ENCODE results near the gene IL1R2. TPM values are rescaled to one million over a fixed set of nuclear protein-coding genes. Genes with fewer than 3 reads are reported as not detected.

IL1R2 gene
- total RNA-seq, 1 experiment from 2014 or later: 0.22 TPM

DNA sequence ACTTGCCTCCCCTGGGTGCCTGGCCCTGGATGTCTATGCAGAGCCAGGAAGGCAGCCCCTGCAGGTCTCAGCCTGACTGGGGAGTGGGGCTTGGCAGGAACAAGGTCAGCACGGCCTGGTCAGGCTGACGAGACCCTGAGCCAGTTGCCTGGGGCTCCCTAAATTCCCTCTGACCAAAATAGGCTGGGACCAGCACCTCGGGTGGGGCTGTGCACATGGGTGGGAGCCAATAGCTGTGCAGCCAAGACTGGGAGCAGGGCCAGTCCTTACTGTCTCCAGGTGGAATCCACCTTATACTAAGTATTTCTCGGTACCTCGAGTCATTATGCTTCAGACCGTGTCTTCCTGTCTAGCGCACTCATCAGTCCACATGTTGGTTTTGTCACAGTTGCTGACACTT lies 11.4 kb upstream of the IL1R2 start (continued):
- TF ChIP-seq, protein P1, sequence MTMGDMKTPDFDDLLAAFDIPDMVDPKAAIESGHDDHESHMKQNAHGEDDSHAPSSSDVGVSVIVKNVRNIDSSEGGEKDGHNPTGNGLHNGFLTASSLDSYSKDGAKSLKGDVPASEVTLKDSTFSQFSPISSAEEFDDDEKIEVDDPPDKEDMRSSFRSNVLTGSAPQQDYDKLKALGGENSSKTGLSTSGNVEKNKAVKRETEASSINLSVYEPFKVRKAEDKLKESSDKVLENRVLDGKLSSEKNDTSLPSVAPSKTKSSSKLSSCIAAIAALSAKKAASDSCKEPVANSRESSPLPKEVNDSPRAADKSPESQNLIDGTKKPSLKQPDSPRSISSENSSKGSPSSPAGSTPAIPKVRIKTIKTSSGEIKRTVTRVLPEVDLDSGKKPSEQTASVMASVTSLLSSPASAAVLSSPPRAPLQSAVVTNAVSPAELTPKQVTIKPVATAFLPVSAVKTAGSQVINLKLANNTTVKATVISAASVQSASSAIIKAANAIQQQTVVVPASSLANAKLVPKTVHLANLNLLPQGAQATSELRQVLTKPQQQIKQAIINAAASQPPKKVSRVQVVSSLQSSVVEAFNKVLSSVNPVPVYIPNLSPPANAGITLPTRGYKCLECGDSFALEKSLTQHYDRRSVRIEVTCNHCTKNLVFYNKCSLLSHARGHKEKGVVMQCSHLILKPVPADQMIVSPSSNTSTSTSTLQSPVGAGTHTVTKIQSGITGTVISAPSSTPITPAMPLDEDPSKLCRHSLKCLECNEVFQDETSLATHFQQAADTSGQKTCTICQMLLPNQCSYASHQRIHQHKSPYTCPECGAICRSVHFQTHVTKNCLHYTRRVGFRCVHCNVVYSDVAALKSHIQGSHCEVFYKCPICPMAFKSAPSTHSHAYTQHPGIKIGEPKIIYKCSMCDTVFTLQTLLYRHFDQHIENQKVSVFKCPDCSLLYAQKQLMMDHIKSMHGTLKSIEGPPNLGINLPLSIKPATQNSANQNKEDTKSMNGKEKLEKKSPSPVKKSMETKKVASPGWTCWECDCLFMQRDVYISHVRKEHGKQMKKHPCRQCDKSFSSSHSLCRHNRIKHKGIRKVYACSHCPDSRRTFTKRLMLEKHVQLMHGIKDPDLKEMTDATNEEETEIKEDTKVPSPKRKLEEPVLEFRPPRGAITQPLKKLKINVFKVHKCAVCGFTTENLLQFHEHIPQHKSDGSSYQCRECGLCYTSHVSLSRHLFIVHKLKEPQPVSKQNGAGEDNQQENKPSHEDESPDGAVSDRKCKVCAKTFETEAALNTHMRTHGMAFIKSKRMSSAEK (CRISPR knock-in tag; IDR thresholded peaks at IDR 0.05; ENCODE audit: borderline replicate concordance): no peak
- TF ChIP-seq, protein P2, sequence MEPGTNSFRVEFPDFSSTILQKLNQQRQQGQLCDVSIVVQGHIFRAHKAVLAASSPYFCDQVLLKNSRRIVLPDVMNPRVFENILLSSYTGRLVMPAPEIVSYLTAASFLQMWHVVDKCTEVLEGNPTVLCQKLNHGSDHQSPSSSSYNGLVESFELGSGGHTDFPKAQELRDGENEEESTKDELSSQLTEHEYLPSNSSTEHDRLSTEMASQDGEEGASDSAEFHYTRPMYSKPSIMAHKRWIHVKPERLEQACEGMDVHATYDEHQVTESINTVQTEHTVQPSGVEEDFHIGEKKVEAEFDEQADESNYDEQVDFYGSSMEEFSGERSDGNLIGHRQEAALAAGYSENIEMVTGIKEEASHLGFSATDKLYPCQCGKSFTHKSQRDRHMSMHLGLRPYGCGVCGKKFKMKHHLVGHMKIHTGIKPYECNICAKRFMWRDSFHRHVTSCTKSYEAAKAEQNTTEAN (CRISPR knock-in tag; IDR thresholded peaks at IDR 0.05): no peak
- TF ChIP-seq, protein P3, sequence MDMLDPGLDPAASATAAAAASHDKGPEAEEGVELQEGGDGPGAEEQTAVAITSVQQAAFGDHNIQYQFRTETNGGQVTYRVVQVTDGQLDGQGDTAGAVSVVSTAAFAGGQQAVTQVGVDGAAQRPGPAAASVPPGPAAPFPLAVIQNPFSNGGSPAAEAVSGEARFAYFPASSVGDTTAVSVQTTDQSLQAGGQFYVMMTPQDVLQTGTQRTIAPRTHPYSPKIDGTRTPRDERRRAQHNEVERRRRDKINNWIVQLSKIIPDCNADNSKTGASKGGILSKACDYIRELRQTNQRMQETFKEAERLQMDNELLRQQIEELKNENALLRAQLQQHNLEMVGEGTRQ (CRISPR knock-in tag; IDR thresholded peaks at IDR 0.05): no peak
- TF ChIP-seq, protein P4, sequence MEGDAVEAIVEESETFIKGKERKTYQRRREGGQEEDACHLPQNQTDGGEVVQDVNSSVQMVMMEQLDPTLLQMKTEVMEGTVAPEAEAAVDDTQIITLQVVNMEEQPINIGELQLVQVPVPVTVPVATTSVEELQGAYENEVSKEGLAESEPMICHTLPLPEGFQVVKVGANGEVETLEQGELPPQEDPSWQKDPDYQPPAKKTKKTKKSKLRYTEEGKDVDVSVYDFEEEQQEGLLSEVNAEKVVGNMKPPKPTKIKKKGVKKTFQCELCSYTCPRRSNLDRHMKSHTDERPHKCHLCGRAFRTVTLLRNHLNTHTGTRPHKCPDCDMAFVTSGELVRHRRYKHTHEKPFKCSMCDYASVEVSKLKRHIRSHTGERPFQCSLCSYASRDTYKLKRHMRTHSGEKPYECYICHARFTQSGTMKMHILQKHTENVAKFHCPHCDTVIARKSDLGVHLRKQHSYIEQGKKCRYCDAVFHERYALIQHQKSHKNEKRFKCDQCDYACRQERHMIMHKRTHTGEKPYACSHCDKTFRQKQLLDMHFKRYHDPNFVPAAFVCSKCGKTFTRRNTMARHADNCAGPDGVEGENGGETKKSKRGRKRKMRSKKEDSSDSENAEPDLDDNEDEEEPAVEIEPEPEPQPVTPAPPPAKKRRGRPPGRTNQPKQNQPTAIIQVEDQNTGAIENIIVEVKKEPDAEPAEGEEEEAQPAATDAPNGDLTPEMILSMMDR (IDR thresholded peaks at IDR 0.05): no peak

DNA sequence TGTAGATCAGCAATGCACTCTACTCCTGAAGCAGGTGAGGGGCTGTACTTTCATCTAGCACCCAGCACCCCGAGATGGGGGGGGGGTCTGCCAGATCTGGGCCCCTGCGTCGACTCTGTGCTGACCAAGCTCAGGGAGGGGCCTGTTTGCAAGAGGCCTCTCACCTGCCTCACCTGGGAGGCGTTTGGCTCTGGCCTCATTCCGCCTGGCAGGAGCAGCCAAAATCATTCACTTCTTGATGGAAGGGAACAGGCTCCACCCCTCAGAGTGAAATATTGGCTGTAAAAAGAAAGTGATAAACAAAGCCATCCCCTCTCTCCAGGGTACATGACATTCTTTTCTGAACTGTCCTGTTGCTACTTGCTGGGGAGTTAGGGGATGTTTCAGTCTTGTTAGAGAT lies 10.7 kb upstream of the IL1R2 start:
- Mint-ChIP-seq H3K27me3 (ENCODE audit: low read depth) (no peaks in the 10 kb centered on the region), H3K9me3 (no peaks in the 10 kb centered on the region), H3K4me1 (peaks cover 10% of the 10 kb centered on the region), H3K4me3 (no peak overlapping the region), H3K27ac (no peak overlapping the region), H3K36me3 (no peaks in the 10 kb centered on the region)
- ChIA-PET CTCF (no interaction called here), POLR2A (no interaction called here)
- TF ChIP-seq FOXJ3 (CRISPR knock-in tag; IDR thresholded peaks at IDR 0.05; ENCODE audit: borderline replicate concordance) (no peak), ZNF396 (CRISPR knock-in tag; IDR thresholded peaks at IDR 0.05; ENCODE audit: borderline replicate concordance) (no peak), PRRX2 (CRISPR knock-in tag; IDR thresholded peaks at IDR 0.05) (no peak), ZNF317 (CRISPR knock-in tag; IDR thresholded peaks at IDR 0.05; ENCODE audit: borderline replicate concordance, low read depth) (no peak)
- ATAC-seq (no peak), DNase-seq (ENCODE audit: low spot score) (no peak)

DNA sequence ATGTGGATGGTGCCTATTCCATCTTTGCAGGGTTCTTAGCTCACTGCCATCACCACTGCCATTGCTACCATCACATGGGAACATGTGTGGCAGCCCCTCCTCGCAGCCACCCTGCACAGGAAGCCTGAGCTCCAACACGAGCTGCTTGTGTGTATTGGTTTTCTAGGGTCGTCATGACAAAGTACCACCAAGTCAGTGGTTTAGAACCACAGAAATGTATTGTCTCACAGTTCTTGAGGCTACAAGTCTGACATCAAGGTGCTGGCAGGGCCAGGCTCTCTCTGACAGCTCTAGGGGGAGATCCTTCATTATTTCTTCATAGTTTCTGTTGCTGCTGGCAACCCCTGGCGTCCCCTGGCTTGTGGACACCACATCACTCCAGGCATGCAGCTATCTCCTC lies 10.3 kb upstream of the IL1R2 start:
- CTCF ChIA-PET: no interaction called here
- no peak overlapping the region for H3K27ac Mint-ChIP-seq
- POLR2A ChIA-PET: no interaction called here

More for the DNA sequence above, 10.3 kb upstream of the IL1R2 start:
- no peaks in the 10 kb centered on the region for H3K36me3 Mint-ChIP-seq
- DNase-seq (ENCODE audit: low spot score) (no peak), ATAC-seq (no peak)
- TF ChIP-seq, protein P5, sequence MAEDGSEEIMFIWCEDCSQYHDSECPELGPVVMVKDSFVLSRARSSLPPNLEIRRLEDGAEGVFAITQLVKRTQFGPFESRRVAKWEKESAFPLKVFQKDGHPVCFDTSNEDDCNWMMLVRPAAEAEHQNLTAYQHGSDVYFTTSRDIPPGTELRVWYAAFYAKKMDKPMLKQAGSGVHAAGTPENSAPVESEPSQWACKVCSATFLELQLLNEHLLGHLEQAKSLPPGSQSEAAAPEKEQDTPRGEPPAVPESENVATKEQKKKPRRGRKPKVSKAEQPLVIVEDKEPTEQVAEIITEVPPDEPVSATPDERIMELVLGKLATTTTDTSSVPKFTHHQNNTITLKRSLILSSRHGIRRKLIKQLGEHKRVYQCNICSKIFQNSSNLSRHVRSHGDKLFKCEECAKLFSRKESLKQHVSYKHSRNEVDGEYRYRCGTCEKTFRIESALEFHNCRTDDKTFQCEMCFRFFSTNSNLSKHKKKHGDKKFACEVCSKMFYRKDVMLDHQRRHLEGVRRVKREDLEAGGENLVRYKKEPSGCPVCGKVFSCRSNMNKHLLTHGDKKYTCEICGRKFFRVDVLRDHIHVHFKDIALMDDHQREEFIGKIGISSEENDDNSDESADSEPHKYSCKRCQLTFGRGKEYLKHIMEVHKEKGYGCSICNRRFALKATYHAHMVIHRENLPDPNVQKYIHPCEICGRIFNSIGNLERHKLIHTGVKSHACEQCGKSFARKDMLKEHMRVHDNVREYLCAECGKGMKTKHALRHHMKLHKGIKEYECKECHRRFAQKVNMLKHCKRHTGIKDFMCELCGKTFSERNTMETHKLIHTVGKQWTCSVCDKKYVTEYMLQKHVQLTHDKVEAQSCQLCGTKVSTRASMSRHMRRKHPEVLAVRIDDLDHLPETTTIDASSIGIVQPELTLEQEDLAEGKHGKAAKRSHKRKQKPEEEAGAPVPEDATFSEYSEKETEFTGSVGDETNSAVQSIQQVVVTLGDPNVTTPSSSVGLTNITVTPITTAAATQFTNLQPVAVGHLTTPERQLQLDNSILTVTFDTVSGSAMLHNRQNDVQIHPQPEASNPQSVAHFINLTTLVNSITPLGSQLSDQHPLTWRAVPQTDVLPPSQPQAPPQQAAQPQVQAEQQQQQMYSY (CRISPR knock-in tag; IDR thresholded peaks at IDR 0.05): no peak
- TF ChIP-seq, protein P1 (CRISPR knock-in tag; IDR thresholded peaks at IDR 0.05; ENCODE audit: borderline replicate concordance): no peak
- TF ChIP-seq FOXP1 (CRISPR knock-in tag; IDR thresholded peaks at IDR 0.05; ENCODE audit: borderline replicate concordance) (no peak), ELF4 (CRISPR knock-in tag; IDR thresholded peaks at IDR 0.05; ENCODE audit: low read depth) (no peak), TCF7 (CRISPR knock-in tag; IDR thresholded peaks at IDR 0.05; ENCODE audit: low read depth) (no peak), ZNF232 (CRISPR knock-in tag; IDR thresholded peaks at IDR 0.05) (no peak), NFE2L1 (CRISPR knock-in tag; IDR thresholded peaks at IDR 0.05) (no peak)
- TF ChIP-seq, protein P6, sequence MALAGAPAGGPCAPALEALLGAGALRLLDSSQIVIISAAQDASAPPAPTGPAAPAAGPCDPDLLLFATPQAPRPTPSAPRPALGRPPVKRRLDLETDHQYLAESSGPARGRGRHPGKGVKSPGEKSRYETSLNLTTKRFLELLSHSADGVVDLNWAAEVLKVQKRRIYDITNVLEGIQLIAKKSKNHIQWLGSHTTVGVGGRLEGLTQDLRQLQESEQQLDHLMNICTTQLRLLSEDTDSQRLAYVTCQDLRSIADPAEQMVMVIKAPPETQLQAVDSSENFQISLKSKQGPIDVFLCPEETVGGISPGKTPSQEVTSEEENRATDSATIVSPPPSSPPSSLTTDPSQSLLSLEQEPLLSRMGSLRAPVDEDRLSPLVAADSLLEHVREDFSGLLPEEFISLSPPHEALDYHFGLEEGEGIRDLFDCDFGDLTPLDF (CRISPR knock-in tag; IDR thresholded peaks at IDR 0.05): no peak
- no peaks in the 10 kb centered on the region for H3K9me3 Mint-ChIP-seq
- peaks cover 10% of the 10 kb centered on the region for H3K4me1 Mint-ChIP-seq
- H3K4me3 Mint-ChIP-seq: no peak overlapping the region
- no peaks in the 10 kb centered on the region for H3K27me3 Mint-ChIP-seq (ENCODE audit: low read depth)
